Fibroblast of the aortic adventitia (primary cell): ENCODE data around the gene SPECC1. TPM values are rescaled to one million over a fixed set of nuclear protein-coding genes. Genes with fewer than 3 reads are reported as not detected.
"Not testable (repeated sequence)": the region's sequence is repeated elsewhere in the genome, so short reads cannot be mapped to it uniquely, and the experiment has no call there.

Experiments
- DNase-seq: peaks from one replicate; pipeline ENCODE4 v3.0.0-alpha.2; 2010; ENCODE audit warnings: low read depth
- H3K4me3 ChIP-seq: 2 replicates; pipeline ENCODE4 v1.5.1; 2011; ENCODE audit warnings: low read depth, mild to moderate bottlenecking, control low read depth, low read length, moderate library complexity
- CTCF ChIP-seq: IDR thresholded peaks from 2 replicates; pipeline ENCODE4 v1.5.1; 2011; ENCODE audit warnings: mild to moderate bottlenecking, low read length, control low read depth, inconsistent platforms; ENCODE audit not compliant: insufficient read depth
- total RNA-seq: library from RNA; depleted of rRNA; stranded (reverse); fragments of >200 nt; gene quantifications from 2 replicates; pipeline ENCODE4 v1.2.3, GENCODE V29; 2012; ENCODE audit warnings: low replicate concordance

The SPECC1 gene
- total RNA-seq, 1 donor: 16.8 TPM

- H3K4me3 ChIP-seq: no peak overlapping the region
- no peak for DNase-seq
- TF ChIP-seq CTCF: no peak
These were observed 248.6 kb downstream of the SPECC1 start for GRCh38 chr17:20257798-20258197.

- no peak for DNase-seq
- TF ChIP-seq CTCF: no peak
- no peak overlapping the region for H3K4me3 ChIP-seq
These were observed 250.5 kb downstream of the SPECC1 start for GRCh38 chr17:20259668-20260067.

GRCh38 chr17:20260268-20260667, 251.1 kb downstream of the SPECC1 start:
- H3K4me3 ChIP-seq: no peak overlapping the region
- no peak for DNase-seq
- TF ChIP-seq CTCF: no peak

- no peak for DNase-seq
- H3K4me3 ChIP-seq: no peak overlapping the region
- no peak for TF ChIP-seq CTCF
These were observed 253.3 kb downstream of the SPECC1 start for GRCh38 chr17:20262226-20263114.

- not testable (repeated sequence) for DNase-seq, H3K4me3 ChIP-seq
These were observed 253.9 kb downstream of the SPECC1 start for GRCh38 chr17:20263115-20263433.

GRCh38 chr17:20263595-20263994, 254.4 kb downstream of the SPECC1 start:
- DNase-seq: peak; percentile 30
- H3K4me3 ChIP-seq: no peak overlapping the region
- no peak for TF ChIP-seq CTCF

GRCh38 chr17:20264996-20265395, 255.8 kb downstream of the SPECC1 start:
- no peak for DNase-seq
- no peak for TF ChIP-seq CTCF
- no peak overlapping the region for H3K4me3 ChIP-seq
